ENCODE measurements around the gene DENND5A.

DNA sequence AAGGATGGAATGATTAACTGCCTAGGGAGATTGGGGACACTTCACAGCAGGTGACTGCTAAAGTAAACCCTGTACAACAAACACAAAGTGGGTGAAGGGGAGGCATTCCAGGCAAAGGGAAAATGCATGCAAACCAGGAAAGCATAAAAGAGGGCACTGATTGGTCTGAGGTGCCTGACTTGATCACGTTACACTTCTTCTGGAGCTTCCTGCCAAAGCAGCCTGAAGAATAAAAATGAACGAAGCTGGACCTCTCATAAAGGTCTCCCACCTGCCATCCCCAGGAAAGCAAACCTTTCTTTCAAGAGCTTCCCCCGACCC is 127.1 kb downstream of the DENND5A start:
- TF ChIP-seq SIN3A (IDR thresholded peaks at IDR 0.05; ENCODE audit: borderline replicate concordance, insufficient read depth, low read length) (no peak), POLR2AphosphoS5 (IDR thresholded peaks at IDR 0.05; ENCODE audit: low read depth, low read length) (no peak), TAF1 (IDR thresholded peaks at IDR 0.05; ENCODE audit: borderline replicate concordance, insufficient read depth, low read length) (no peak)

All from PFSK-1 (cell line).